ENCODE measurements around the gene CA10.

DNA sequence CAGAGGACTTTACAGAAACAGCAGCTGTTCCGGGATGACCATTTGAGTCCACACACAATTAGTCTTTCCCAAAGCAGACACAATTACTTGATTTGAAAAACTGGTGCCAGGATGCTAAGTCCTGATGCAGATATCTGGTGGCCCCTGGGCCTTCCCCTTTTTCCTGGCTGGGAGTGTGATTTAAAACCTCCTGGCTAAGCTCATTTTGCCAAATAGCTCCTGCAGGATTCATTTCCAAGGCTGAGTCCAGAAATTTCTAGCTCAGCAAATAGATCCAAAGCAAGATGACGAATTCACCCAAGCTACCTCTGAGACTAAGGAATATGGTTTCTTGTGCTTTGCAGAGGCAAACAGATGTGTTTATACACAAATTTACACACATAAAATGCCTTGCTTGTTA, 422.2 kb downstream of the CA10 start:
- TF ChIP-seq POLR2A (IDR thresholded peaks at IDR 0.05) (no peak), POLR2AphosphoS5 (IDR thresholded peaks at IDR 0.05) (no peak), EP300 (IDR thresholded peaks at IDR 0.05; ENCODE audit: low read depth) (no peak)
- TF ChIP-seq, protein P1, sequence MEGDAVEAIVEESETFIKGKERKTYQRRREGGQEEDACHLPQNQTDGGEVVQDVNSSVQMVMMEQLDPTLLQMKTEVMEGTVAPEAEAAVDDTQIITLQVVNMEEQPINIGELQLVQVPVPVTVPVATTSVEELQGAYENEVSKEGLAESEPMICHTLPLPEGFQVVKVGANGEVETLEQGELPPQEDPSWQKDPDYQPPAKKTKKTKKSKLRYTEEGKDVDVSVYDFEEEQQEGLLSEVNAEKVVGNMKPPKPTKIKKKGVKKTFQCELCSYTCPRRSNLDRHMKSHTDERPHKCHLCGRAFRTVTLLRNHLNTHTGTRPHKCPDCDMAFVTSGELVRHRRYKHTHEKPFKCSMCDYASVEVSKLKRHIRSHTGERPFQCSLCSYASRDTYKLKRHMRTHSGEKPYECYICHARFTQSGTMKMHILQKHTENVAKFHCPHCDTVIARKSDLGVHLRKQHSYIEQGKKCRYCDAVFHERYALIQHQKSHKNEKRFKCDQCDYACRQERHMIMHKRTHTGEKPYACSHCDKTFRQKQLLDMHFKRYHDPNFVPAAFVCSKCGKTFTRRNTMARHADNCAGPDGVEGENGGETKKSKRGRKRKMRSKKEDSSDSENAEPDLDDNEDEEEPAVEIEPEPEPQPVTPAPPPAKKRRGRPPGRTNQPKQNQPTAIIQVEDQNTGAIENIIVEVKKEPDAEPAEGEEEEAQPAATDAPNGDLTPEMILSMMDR (IDR thresholded peaks at IDR 0.05): no peak

All from transverse colon (tissue), 4 donors.